NCI-H2107 treated with DMSO at 0.1 percent for 48 hours (cell line): Measurements from ENCODE around the gene SSPN.

Experiments used
- DNase-seq: peaks from one replicate; lab custom pipeline; 2025; ENCODE audit not compliant: unreplicated experiment; lab: John Stamatoyannopoulos, UW

Gene SSPN

DNA sequence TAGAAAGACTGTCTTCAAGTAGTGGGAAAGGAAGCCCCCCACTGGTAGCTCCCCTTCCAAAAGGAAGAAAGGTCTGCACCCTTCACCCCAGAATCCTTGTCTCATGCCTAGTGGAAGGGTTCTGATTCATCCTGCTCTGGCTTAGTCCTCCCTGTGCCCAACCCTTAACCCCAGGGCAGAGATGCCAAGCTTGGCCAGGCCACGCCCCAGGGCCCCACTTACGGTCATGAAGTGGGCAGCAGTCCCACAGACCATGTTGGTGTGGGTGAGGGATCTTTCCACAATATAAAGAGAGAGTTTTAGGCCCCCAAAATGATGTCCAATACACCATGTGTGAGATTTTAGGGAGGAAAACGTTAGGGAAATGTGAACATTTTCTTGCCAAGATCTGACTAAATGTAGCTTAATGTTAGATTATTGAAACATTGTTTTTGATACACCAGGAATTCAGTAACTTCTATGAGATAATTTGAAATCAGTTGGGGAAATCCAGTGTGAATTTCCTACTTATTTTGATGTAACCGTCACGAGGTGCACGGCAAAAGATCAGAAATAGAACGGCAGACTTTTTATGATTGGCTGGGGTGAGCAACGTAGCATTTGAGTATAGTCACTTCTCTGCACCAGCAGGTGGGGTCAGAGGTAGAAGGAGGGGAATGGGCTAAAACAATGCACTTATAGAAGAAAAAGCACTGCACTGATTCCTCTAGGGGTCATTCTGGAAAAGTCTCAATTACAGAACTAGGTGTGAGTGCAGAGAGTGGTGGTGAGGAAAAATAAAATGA, 8.2 kb upstream of the SSPN start:
- DNase-seq = no peak

GRCh38 chr12:26188127-26188526, 7.2 kb upstream of the SSPN start:
- no peak for DNase-seq

DNA sequence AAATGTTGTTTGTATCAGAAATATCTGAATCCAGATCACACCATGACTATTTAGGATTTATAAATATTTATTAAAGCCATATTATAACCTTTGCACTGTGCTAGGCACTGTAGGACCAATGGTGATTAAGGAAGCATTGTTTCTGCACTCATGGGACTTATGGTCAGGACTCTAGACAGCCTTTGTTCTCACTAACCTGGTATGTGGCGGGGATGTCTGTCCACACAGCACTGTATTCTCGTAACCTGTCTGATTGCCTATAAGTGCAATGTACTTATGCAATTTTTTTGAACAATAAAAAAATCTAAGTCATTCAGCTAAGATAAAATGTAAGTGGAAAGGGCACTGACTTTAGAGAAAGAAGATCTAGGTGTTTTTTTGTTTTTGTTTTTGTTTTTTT, 6.7 kb upstream of the SSPN start:
- DNase-seq = no peak

DNA sequence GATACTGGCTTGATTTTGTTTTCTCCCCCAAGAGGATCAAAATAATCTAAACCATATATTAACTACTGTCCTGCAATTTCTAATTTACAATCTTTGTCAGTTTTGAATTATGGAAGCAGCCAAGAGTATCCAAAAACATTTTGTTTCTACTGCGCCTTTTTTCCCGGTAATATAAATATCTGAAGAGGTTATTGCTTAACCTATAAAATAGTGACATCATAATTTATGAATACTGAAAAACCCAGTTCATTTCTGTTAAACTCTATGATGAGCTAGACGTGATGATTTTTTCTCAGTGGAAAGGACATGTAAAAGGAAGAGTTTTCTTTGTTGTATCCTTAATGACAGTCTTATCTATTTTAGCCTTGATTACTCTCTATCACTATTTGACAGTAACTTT, 3.2 kb upstream of the SSPN start:
- DNase-seq = no peak

DNA sequence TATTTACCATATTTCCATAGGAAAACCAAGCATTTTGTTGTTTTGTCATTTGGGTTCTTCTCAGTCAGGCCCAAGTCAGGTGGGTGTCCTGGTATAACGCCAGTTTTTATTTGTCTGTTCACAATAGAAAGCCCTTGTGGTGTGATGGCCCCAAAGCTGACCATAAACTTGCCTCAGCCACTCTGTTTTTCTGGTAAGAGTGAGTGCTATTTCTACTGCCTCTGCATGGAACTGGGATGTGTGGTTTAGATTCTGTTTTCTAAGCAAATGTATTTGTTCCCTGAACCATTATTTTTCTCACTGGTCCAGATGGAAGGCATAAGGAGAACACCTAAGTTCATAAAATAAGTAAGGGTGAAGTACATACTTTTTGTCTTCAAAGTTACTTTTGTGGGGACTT, 1.8 kb upstream of the SSPN start:
- no peak for DNase-seq

DNA sequence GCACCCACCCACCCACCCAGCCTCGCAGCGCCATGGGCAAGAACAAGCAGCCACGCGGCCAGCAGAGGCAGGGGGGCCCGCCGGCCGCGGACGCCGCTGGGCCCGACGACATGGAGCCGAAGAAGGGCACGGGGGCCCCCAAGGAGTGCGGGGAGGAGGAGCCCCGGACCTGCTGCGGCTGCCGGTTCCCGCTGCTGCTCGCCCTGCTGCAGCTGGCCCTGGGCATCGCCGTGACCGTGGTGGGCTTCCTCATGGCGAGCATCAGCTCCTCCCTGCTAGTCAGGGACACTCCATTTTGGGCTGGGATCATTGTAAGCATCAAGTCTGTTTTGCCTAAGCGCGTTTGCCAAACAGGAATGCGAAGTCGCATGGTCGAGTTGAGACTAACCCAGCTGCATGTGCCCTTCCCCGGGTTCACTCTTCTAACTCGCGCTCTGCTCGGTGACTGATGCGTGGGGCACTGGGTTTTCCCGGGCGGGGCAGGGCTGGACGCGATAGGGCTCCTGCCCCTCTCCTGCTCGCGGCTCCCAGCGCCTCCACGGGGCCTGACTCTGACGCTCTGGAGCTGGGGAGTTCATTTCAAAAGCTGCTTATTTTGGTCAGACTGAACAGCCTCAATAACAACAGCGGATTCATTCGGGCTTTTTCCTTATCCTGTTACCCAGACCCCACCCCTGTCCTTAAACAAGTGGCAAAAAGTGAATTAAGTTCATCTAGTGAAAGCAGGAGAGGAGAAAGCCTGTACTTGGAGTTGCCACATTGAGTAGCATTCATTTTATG, 458 bp downstream of the SSPN start:
- DNase-seq = no peak

- DNase-seq = no peak
Measured at GRCh38 chr12:26196421-26196716, 996 bp downstream of the SSPN start.

GRCh38 chr12:26197832-26198231, 2.5 kb downstream of the SSPN start:
- DNase-seq = no peak

DNA sequence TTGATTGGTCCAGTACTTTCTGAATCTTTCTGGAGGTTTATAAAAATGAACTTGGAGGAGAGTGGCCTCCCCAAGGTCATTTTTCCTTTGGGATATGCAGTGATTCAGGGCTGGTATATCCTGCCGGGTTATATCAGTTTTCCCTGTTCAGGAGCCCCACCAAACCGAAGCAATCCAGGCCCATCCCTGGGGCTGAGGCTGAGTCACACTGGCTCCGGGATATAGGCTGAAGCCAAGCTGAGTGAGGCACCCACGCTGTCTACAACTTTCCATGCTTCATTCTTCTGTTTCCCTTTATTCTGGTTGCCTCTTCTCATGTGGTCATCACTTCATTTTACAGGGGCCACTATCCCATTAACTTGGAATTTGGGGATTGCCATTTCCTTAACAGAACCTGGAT, 3.4 kb downstream of the SSPN start:
- no peak for DNase-seq

- DNase-seq = no peak
Measured at GRCh38 chr12:26203167-26203780, 7.9 kb downstream of the SSPN start.

- no peak for DNase-seq
Measured at GRCh38 chr12:26204612-26205289, 9.4 kb downstream of the SSPN start.

DNA sequence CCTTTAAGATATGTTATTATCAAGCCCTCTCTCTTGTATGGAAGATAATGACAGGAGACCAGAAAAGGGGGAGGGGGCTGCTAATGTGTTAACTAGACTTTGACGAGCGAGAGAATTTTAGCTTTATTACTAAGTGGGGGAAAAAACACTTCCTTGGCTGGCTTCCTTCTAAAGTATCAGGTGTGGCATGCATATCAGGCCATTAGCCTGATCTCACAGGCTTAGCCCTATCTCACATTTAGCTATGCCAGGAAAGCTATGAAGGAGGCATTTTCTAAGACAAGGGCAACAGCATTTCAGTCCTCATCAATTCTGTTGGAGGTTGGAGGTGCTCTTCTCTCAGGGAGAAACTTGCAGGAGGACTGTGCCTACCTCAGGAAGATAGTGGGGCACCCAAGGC, 9.9 kb downstream of the SSPN start:
- no peak for DNase-seq

- no peak for DNase-seq
Measured at GRCh38 chr12:26205941-26206340, 10.6 kb downstream of the SSPN start.

- DNase-seq = no peak
Measured at GRCh38 chr12:26211331-26211730, 16.0 kb downstream of the SSPN start.

- DNase-seq = no peak
Measured at GRCh38 chr12:26212396-26212795, 17.0 kb downstream of the SSPN start.

- no peak for DNase-seq
Measured at GRCh38 chr12:26212988-26213387, 17.6 kb downstream of the SSPN start.

GRCh38 chr12:26214121-26214520, 18.7 kb downstream of the SSPN start:
- no peak for DNase-seq

DNA sequence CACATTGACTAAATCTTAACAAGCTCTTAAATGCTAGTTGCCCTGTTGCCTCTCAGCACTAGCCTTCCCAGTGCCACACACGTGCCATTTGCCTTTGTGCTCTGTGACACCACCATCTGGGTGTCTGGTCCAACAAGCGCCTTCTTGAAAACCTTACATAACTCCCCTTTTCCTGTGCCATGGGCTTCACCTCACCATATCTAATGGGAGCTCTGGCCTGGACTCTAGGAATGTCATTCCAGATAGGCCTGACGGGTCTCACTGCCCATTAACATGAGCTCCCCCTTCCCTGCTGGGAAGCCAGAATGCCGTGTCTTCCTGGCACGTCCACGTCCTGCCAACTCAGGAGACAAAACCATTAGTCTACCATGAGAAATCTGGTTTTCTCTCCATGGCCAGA, 24.4 kb downstream of the SSPN start:
- no peak for DNase-seq

DNA sequence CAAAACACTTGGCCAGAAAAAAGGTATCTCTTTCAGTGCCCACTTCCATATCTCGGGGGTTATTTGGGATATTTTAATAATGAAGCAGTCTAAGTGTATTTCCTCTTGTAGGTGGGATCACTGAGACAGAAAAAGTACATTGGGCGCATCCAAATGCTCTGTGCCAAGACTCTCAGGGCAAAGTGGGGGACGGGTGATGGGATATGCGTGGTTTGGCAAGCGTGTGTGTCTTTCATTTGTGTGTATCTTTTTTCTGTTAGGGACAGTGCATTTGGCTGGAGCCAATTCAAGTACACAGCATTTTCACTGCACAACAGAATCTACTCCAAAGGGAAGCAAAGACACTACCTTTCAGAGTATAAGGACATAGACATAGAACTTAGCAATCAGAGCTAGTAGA, 29.3 kb downstream of the SSPN start:
- no peak for DNase-seq

DNA sequence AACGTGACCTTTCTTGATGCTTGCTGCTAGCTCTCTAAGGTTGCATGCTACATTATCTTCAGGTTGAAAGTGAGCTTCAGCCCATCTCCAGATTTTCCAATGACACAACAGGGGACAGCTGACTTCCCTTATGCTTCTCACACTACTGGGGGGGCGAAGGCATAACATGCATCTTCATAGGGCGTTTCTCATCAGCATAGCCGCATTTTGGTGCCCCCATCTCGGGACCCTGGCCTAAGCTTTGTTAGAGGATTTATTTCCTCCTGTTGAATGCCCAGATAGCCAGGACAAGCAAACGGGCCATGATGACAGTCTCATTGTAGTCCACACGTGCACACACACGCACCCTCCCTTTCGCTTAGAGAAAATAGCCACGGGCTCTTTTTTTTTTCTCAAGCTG, 30.7 kb downstream of the SSPN start:
- no peak for DNase-seq

DNA sequence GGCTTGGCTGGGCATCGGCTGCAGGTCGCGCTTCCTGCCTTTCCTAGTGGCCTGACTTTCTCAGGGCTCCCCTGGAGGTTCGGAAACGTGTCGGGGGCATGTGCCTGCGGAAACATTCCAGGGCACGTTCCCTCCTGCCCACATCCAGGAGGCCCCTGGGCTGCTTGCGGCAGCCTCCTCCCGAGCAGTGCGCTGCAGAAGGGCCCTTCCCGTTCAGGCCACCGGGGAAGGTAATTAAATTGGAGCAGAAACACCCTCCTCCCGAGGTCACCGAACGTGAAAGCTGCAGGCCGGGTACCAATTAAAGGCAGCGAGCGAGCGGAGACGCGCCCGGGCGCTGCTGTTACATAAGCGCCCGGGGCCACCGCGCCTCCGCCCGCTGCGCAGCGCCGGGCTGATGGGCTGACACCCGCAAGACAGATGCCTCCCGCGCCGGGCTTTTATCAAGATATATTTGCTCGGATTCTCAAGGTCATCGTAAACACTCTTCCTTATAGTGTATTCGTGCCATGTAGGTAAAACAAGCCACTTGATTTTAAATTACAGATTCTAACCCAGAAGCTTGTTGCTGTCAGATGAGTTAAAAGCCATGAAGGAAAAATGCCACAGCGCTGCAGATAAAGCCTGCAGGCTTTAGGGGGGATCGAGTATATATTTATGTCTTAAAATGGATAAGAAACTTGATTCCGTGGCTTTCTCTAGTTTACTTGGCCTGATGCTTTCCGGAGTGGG, 31.4 kb downstream of the SSPN start:
- no peak for DNase-seq
